NCI-H146 treated with DMSO at 0.1 percent for 48 hours (cell line): ENCODE data around the gene TFB1M.
"Not testable (repeated sequence)": the region's sequence is repeated elsewhere in the genome, so short reads cannot be mapped to it uniquely, and the experiment has no call there.

ENCODE experiments used
- DNase-seq: peaks from one replicate; lab custom pipeline; 2025; ENCODE audit not compliant: unreplicated experiment; lab: John Stamatoyannopoulos, UW

Gene TFB1M

DNA sequence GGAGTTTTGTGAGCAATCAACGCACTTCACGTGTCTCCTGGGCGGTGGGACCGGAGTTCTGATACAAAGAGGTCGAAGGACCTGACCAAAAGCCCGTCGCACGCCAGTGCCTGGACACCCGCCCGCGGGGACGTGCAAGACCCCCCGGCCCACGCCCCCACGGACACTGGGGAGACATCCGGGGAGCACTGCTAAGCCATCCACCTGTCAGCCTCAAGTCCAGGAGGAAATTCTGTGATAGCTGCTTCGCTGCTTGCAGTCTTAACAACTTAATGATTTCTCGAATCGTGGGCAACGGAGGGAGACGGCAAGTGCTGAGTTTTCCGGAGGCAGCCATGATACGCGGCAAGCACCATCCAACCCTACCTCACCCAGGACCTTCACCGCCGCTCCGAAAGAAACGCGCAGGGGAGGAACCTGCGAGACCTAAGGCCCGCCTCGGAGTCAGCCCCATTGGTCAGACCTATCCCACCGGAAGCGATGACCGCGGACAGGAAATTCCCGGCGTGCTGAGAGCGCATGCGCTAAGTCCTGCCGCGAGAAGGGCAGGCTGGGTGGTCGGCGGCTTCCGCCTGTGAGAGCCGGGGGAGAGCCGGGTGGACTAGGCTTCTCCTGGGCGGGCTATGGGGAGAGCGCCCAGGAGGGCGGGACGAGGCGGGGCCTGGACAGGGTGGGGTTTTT, at the start of gene TFB1M:
Gene TFB1M (minus strand): TSS at position 393 of the 681 bp plus-strand sequence. CDS start 56 bp downstream, at position 337.
- peak; percentile 99 for DNase-seq

DNA sequence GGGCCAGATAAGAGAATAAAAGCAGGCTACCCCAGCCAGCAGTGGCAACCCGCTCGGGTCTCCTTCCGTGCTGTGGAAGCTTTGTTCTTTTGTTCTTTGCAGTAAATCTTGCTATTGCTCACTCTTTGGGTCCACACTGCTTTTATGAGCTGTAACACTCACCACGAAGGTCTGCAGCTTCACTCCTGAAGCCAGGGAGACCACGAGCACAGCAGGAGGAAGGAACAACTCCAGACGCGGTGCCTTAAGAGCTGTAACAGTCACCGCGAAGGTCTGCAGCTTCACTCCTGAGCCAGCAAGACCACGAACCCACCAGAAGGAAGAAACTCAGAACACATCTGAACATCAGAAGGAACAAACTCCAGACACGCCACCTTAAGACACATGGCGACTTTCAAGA, 49.7 kb upstream of the TFB1M start:
- not testable (repeated sequence) for DNase-seq

DNA sequence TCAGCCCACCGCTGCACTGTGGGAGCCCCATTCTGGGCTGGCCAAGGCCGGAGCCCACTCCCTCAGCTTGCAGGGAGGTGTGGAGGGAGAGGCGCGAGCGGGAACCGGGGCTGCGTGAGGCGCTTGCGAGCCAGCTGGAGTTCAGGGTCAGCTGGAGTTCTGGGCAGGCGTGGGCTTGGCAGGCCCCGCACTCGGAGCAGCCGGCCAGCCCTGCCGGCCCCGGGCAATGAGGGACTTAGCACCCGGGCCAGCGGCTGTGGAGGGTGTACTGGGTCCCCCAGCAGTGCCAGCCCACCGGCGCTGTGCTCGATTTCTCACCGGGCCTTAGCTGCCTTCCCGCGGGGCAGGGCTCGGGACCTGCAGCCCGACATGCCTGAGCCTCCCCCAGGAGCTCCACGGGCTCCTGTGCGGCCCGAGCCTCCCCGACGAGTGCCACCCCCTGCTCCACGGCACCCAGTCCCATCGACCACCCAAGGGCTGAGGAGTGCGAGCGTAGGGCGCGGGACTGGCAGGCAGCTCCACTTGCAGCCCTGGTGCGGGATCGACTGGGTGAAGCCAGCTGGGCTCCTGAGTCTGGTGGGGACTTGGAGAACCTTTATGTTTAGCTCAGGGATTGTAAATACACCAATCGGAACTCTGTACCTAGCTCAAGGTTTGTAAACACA, 48.8 kb upstream of the TFB1M start:
- not testable (repeated sequence) for DNase-seq

DNA sequence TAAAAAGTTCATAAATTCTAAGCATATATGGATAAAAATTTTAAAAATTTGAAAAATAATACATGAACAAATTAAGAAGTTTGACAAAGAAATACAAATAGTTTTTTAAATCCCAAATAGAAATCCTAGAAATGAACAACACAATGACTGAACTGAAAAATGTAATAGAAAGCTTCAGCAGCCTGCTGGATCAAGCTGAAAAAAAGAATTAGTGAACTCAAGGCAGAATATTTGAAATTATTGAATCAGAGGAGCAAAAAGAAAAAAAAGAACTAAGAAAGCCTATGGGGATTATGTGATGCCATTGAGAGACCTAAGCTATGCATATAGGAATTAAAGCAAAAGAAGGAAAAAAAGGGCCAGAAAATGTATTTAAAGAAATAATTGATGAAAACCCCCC, 39.9 kb upstream of the TFB1M start:
- DNase-seq = no peak

DNA sequence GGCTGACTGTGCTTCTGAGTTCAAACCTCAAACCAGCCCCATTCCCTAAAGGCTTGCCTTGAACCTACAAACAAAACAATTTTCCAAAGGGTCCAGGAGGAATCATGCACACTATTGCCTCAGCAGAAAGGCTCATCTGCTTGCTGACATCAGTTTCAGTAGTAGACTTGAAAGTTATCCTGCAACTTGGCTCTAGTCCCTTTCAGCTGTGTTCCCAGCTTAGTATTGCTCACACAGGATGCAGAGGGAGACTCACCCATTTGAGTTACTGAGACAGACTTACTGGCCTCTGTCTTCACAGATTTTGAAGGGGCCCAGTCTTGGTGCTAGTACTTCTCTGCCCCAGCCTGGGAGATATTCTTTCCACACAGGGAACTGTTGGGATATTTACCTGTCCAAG, 38.5 kb upstream of the TFB1M start:
- no peak for DNase-seq

DNA sequence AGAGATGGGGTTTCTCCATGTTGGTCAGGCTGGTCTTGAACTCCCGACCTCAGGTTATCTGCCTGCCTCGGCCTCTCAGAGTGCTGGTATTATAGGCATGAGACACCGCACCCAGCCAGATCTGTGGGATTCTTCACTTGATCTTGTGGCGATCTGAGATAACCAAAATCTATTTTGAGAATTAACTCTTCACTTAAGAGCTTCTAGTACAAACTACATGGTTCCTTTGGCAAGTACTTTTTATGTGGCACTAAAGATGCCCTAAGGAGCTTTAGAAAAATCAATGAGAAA, 37.8 kb upstream of the TFB1M start:
- DNase-seq = no peak

DNA sequence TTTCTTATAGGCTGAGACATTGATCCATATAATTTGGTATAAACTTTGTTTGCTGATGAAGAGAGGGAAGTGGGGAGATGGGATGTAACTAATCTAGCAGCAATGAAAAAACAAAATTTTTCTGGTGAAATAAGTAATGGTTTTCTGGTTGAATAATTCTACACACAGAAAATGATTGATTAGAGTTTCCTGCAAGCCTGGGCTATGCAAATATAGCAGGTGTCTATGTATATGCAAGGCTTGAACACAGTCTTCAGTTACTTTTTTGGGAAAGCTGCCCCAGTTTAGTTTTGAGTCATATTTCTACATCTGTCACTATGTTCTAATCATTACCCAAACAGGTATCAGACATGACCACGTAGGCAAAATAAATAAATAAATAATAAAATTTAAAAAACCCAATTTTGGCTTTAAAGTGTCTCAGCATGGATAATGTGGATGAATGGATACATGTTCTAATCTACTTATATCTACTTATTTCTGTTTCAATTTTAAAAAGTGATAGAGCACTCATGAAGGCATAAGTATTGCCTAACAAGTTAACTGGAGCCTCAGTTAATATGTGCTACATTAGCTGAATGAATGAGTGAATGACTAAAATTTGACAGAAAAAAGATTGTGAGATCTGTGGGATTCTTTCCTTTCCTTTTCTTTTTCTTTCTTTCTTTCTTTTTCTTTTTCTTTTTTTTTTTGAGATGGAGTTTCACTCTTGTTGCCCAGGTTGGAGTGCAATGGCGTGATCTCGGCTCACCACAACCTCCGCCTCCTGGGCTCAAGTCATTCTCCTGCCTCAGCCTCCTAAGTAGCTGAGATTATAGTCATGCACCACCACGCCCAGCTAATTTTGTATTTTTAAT, 37.2 kb upstream of the TFB1M start:
- no peak for DNase-seq

DNA sequence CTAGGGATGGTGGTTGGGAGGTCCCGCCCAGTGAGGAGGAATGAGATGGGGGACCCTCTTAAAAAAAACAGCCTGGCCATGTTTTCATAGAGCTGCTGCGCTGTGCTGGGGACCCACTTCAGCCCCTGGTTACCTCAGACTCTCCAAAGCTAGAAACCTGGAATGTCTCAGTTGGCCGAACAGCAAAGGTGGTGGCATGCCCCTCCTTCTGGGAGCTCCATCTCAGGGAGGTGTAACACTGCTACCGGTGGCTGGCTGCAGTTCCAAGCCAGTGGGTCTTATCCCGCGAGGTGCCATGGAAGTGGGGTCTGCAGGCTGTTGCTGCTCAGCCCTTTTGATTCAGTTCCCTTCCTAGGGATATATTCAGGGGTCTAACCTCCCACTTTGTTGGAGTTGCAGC, 35.7 kb upstream of the TFB1M start:
- DNase-seq = no peak

DNA sequence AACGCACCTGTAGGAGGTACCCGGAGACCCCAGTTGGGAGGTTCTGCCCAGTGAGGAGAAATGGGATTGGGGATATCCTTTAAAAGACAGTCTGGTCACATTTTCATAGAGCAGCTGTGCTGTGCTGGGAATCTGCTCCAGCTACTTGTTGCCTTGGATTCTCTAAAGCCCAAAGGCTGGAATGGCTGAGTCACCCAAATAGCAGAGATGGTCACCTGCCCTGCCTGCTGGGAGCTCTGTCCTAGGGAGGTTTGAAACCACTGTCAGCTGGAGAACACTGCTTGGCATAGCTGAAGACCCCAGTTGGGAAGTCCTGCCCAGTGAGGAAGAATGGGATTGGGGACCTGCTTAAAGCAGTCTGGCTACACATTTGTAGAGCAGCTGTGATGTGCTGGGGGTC, 34.8 kb upstream of the TFB1M start:
- DNase-seq = no peak

DNA sequence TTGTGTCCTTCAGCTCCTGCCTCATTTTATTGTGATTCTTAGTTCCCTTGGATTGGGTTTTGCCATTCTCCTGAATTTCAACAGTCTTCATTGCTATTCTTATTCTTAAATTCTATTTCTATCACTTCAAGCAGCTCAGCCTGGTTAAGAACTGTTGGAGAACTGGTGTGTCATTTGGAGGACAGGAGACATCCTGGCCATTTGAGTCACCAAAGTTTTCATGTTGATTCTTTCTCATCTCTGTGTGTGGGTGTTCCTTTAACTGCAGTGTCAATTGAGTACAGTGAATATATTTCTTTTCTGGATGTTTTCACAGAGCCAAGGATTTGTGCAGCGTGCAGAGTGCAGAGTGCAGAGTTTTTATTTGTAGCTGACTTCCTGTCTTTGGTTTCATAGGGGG, 33.5 kb upstream of the TFB1M start:
- DNase-seq = no peak

DNA sequence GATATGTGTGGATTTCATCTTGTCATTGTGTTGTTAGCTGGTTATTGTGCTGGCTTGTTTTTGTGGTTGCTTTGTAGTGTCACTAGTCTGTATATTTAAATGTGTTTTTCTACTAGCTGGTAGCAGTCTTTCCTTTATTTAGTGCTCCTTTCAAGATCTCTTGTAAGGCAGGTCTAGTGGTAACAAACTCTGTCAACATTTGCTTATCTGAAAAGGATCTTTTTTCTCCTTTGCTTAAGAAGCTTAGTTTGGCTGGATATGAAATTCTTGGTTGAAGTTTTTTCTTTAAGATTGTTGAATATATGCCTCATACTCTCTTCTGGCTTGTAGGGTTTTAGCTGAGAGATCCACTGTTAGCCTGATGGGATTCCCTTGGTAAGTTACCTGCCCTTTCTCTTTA, 32.7 kb upstream of the TFB1M start:
- DNase-seq = no peak

DNA sequence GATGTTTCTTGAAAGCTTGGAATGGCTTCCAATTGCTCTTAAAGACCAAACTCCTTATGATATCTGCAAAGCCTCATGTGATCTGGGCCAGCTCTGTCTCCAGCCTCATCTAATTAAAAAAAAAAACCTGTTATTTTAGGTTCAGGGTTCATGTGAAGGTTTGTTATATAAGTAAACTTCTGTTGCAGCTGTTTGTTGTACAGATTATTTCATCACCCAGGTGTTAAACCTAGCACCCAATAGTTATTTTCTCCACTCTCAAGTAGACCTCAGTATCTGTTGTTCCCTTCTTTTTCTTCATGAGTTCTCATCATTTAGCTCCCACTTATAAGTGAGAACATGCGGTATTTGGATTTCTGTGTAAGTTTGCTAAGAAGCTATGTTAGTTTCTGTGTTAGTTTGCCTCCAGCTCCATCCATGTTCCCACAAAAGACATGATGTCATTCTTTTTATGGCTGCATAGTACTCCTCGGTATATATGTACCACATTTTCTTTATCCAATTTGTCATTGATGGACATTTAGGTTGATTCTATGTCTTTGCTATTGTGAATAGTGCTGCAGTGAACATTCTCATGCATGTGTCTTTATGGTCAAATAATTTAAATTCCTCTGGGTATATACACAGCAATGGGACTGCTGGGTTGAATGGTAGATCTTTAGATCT, 30.2 kb upstream of the TFB1M start:
- no peak for DNase-seq

DNA sequence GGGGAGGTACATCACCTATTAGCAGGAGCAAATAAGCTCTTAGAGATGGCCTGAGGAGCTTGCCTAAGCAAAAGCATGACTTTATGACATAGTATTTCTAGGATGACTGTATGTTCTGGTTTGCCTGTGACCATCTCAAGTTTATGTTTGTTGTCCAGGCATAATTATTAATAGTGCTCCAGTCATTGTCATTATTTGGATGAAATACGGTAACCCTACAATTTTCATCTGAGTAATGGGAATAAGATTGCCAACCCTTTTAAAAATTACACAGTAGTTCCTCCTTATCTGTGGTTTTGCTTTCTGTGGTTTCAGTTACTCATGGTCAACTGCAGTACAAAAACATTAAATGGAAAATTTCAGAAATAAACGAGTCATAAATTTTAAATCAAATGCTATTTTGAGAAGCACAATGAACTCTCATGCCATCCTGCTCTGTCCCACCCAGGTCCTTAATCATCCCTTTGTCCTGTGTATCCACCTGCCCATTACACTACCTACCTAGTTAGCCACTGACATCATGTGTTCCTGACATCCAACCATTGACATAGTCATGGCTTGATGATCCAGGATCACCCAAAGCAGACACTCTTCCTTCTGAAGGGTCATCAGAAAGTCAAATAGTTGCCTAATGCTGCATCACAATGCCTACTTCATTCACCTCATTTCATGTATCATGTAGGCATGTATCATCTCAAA, 27.0 kb upstream of the TFB1M start:
- DNase-seq = no peak

DNA sequence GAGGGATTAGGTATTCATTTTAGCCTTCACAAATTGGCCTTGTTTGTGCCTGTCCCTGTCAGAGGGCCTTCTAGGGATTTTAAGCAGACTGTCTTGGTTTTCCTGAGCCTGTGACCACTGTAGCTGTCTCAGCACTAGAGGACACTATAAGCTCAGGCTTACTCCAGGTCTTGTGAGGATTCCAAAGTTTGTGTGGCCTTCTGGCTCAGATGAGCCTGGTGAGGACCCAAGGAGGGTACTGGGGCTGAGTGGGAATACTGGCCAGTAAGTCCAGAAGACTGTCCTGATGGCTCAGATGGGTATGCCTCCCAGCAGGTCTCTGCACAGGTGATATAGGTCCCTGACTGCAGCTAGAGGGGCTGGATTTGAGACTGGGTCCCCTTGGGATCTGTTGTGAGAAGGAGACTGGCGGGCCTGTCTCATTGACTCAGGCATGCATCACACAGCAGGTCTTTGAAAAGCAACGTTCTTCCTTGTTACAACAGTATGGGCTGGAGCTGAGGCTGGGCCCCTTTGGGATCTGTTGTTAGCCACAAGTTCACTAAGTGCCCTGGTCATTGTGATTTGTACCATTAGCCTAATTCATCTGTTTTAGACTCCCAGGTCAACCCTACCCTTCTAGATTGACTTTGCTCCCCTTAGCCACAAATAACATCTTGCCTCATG, 26.3 kb upstream of the TFB1M start:
- no peak for DNase-seq

DNA sequence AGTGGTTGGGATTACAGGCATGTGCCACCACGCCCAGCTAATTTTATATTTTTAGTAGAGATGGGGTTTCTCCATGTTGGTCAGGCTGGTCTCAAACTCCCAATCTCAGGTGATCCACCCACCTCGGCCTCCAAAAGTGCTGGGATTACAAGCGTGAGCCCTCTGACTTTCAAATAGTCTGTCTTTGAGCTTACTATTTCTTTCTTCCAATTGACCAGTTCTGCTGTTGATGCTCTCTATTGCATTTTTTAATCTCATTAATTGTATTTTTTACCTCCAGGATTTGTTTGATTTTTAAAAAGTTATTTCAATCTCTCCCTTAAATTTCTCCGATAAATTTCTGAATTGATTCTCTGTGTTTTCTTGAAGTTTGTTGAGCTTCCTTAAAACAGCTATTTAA, 25.6 kb upstream of the TFB1M start:
- not testable (repeated sequence) for DNase-seq

DNA sequence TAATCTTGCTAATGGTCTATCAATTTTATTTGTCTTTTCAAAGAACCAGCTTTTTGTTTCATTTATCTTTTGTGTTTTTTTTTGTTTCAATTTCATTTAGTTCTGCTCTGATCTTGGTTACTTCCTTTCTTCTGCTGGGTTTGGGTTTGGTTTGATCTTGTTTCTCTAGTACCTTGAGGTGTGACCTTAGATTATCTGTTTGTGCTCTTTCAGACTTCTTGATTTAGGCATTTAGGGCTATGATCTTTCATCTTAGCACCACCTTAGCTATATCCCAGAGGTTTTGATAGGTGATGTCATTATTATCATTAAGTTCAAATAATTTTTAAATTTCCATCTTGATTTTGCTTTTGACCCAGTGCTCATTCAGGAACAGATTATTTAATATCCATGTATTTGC, 24.0 kb upstream of the TFB1M start:
- not testable (repeated sequence) for DNase-seq

DNA sequence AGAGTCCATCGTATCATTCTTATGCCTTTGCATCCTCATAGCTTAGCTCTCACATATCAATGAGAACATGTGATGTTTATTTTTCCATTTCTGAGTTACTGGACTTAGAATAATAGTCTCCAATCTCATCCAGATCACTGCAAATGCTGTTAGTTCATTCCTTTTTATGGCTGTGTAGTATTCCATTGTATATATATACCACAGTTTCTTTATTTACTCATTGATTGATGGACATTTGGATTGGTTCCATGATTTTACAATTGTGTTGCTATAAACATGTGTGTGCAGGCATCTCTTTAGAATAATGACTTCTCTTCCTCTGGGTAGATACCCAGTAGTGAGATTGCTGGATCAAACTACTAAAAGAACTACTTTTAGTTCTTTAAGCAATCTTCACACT, 21.0 kb upstream of the TFB1M start:
- DNase-seq = no peak

DNA sequence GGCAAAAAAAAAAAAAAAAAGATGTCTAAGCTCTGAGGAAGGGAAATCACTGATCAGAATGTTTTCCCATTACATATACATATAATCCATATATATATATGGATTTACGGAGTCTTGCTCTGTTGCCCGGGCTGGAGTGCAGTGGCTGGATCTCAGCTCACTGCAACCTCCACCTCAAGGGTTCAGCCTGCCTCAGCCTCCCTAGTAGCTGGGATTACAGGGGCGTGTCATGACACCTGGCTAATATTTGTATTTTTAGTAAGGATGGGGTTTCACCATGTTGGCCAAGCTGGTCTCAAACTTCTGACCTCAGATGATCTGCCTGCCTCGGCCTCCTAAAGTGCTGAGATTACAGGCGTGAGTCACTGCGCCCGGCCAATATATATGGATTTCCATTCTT, 19.8 kb upstream of the TFB1M start:
- not testable (repeated sequence) for DNase-seq

DNA sequence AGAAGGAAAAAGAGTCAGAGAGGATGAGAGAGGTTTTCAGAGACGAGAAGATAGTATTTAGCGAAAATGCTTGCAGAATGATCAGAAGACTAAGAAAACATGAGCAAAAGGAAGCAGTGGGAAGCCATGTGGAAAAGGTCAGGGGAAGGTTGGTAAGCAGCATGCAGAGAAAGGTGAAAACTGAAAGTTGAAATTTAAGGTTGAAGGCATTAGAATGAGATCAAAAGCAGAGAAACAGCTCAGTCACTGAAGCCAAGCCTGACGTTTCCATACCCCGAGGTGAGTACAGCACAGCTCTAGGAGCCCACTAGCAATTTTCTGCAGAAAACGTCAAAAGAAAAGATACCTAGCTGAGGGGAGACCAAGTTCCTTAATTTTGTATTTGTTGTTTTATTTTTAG, 19.1 kb upstream of the TFB1M start:
- no peak for DNase-seq

DNA sequence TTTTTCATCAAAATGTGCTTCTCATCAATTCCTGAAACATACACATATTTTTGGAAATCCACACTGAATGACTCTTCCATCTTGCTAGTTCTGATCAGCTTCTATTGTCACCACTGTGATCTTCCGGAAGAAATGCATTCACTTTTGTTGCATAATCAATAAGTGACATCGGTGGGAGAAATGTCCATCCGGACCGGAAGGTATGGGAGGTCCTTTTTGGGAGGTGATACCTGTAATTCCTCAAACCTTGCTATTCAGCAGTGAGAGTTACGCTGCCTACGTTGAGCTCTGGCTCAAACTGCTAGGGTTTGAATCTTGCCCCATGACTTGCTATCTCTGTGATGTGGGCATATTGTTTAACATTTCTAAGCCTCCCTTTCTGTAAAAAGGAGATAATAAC, 16.6 kb upstream of the TFB1M start:
- no peak for DNase-seq
